HCT116 (cell line): ENCODE measurements around the gene EPHA2. TPM values are rescaled to one million over a fixed set of nuclear protein-coding genes. Genes with fewer than 3 reads are reported as not detected.

Source experiments
- ATAC-seq: fragments of 200-7000 bp; cut with Tn5 transposase; 2 replicates; pipeline ENCODE4 v1.9.1; 2020; ENCODE audit warnings: mild to moderate bottlenecking, moderate library complexity
- BruUV-seq: library from RNA; stranded (reverse); fragments of 400-500 nt; replicated peaks from 2 replicates; lab custom pipeline; 2021; lab: Mats Ljungman, UMichigan
- CTCF ChIA-PET: fragments of 300-600 bp; sonication (Branson Sonifier 250); formaldehyde crosslinking; loops from one replicate; lab custom pipeline; 2021; ENCODE audit warnings: antibody characterized with exemption; lab: Charles Lee
- POLR2A ChIA-PET: fragments of 300-600, 350-600 bp; sonication (Branson Sonifier 250); formaldehyde crosslinking; loops from one replicate; lab custom pipeline; 2021; ENCODE audit warnings: antibody characterized with exemption; lab: Charles Lee
- RAD21 ChIA-PET, 2 experiments: fragments of 300-600 bp; sonication (Branson Sonifier 250); formaldehyde crosslinking; loops; one replicate each; lab custom pipeline; 2023; ENCODE audit warnings: low total read pairs in 2 of 2; ENCODE audit not compliant: uncharacterized antibody in 2 of 2, unreplicated experiment in 2 of 2, low non-redundant PET in 1 of 2; lab: Charles Lee
- DNase-seq: peaks from one replicate; pipeline ENCODE4 v3.0.0-alpha.2; 2010; ENCODE audit warnings: low read depth, low spot score
- H2AFZ ChIP-seq: fragments of 200-600 bp; shearing (Covaris generic), sonication (generic); 2 replicates; pipeline ENCODE4 v1.6.1; 2017; ENCODE audit warnings: low read depth, mixed run types, mixed read lengths, antibody characterized with exemption, low read length; ENCODE audit not compliant: poor library complexity, severe bottlenecking
- H3K27ac ChIP-seq: 2 replicates; pipeline ENCODE4 v1.5.1; 2012; ENCODE audit warnings: low read depth, low read length
- H3K27me3 ChIP-seq: fragments of 200-600 bp; sonication (generic); 2 replicates; pipeline ENCODE4 v1.6.1; 2016; ENCODE audit warnings: mixed run types, low read length, mixed read lengths; ENCODE audit not compliant: insufficient read depth
- H3K36me3 ChIP-seq, 2 experiments: fragments of 200-500 bp in 1 of 2; fragments of 200-600 bp in 1 of 2; sonication (Bioruptor generic) in 1 of 2; sonication (generic) in 1 of 2; 2 replicates each; pipeline versions ENCODE4 v1.5.1 to v1.6.1; 2014 to 2016; ENCODE audit warnings: low read length in 2 of 2, inconsistent platforms in 1 of 2, mixed read lengths in 1 of 2, mixed run types in 1 of 2; ENCODE audit not compliant: insufficient read depth in 2 of 2, control insufficient read depth in 1 of 2
- H3K4me1 ChIP-seq, 2 experiments: fragments of 200-600 bp in 1 of 2; sonication (generic) in 1 of 2; 2 replicates each; pipeline versions ENCODE4 v1.5.1 to v1.6.1; 2012 to 2017; ENCODE audit warnings: low read length in 2 of 2, inconsistent platforms in 1 of 2, mild to moderate bottlenecking in 1 of 2, mixed read lengths in 1 of 2, mixed run types in 1 of 2, moderate library complexity in 1 of 2; ENCODE audit not compliant: insufficient read depth in 2 of 2, control insufficient read depth in 1 of 2
- H3K4me2 ChIP-seq: fragments of 200-600 bp; sonication (generic); 2 replicates; pipeline ENCODE4 v1.6.1; 2017; ENCODE audit warnings: mixed run types, low read length, mixed read lengths
- H3K4me3 ChIP-seq, 2 experiments: fragments of 200-600 bp in 1 of 2; sonication (generic) in 1 of 2; replicated peaks in 1 of 2; 2 replicates each; pipeline ENCODE4 v1.5.1; 2011 to 2016; ENCODE audit warnings: low read length in 2 of 2, control low read depth in 1 of 2, low read depth in 1 of 2, mild to moderate bottlenecking in 1 of 2, mixed read lengths in 1 of 2, mixed run types in 1 of 2
- H3K79me2 ChIP-seq: fragments of 200-600 bp; sonication (generic); 2 replicates; pipeline ENCODE4 v1.6.1; 2017; ENCODE audit warnings: mild to moderate bottlenecking, mixed run types, low read length, moderate library complexity, mixed read lengths; ENCODE audit not compliant: insufficient read depth
- H3K9ac ChIP-seq: fragments of 200-600 bp; sonication (generic); 2 replicates; pipeline ENCODE4 v1.6.1; 2016; ENCODE audit warnings: low read length, mixed read lengths
- H3K9me2 ChIP-seq: fragments of 200-600 bp; sonication (generic), shearing (Covaris generic); 2 replicates; pipeline ENCODE4 v1.6.1; 2017; ENCODE audit warnings: mixed run types, mild to moderate bottlenecking, moderate library complexity; ENCODE audit not compliant: insufficient read depth
- H3K9me3 ChIP-seq, 2 experiments: fragments of 200-500 bp in 1 of 2; fragments of 200-600 bp in 1 of 2; sonication (Bioruptor generic) in 1 of 2; sonication (generic) in 1 of 2; 2 replicates each; pipeline ENCODE4 v1.6.1; 2014 to 2017; ENCODE audit warnings: low read length in 2 of 2, mixed read lengths in 2 of 2, inconsistent platforms in 1 of 2, low read depth in 1 of 2, mild to moderate bottlenecking in 1 of 2, mixed run types in 1 of 2, moderate library complexity in 1 of 2; ENCODE audit not compliant: control insufficient read depth in 1 of 2, insufficient read depth in 1 of 2
- H4K20me1 ChIP-seq: fragments of 200-600 bp; sonication (generic), shearing (Covaris generic); 2 replicates; pipeline ENCODE4 v1.6.1; 2017; ENCODE audit warnings: mixed run types, mild to moderate bottlenecking, moderate library complexity; ENCODE audit not compliant: insufficient read depth
- CBX3 ChIP-seq: IDR thresholded peaks from 2 replicates; pipeline ENCODE4 v1.6.1; 2012; ENCODE audit warnings: low read depth
- CEBPB ChIP-seq: IDR thresholded peaks from 2 replicates; pipeline ENCODE4 v1.6.1; 2012; ENCODE audit warnings: low read depth
- CTCF ChIP-seq, 3 experiments: fragments of 200-600 bp in 1 of 3; sonication (generic) in 1 of 3; IDR thresholded peaks in 2 of 3; conservative IDR thresholded peaks in 1 of 3; 2 replicates each; pipeline ENCODE4 v1.5.1; 2012 to 2017; ENCODE audit warnings: low read depth in 2 of 3, low read length in 2 of 3, antibody characterized with exemption in 1 of 3, borderline replicate concordance in 1 of 3, control low read depth in 1 of 3, mild to moderate bottlenecking in 1 of 3, mixed read lengths in 1 of 3, mixed run types in 1 of 3, moderate library complexity in 1 of 3; ENCODE audit not compliant: insufficient read depth in 1 of 3
- EGR1 ChIP-seq: IDR thresholded peaks from 2 replicates; pipeline ENCODE4 v1.6.1; 2012; ENCODE audit warnings: low read depth
- EZH2 ChIP-seq: fragments of 200-600 bp; sonication (generic); IDR thresholded peaks from 2 replicates; pipeline ENCODE4 v1.6.1; 2017; ENCODE audit warnings: antibody characterized with exemption, mixed run types
- FOSL1 ChIP-seq: IDR thresholded peaks from 2 replicates; pipeline ENCODE4 v1.6.1; 2012; ENCODE audit warnings: low read depth
- POLR2AphosphoS5 ChIP-seq: IDR thresholded peaks from 2 replicates; pipeline ENCODE4 v1.6.1; 2011; ENCODE audit warnings: mild to moderate bottlenecking, low read depth, low read length, moderate library complexity
- SP1 ChIP-seq: IDR thresholded peaks from 2 replicates; pipeline ENCODE4 v1.6.1; 2012; ENCODE audit warnings: low read depth
- intact Hi-C: fragments of 100-400 bp; cut with micrococcal nuclease; formaldehyde crosslinking; loops from 2 replicates; pipeline ENCODE4 v1.10.0; 2022
- total RNA-seq: library from RNA; stranded (reverse); gene quantifications from one replicate; pipeline ENCODE4 v1.2.1, GENCODE V29; 2021; ENCODE audit not compliant: unreplicated experiment

EPHA2 gene
- total RNA-seq, 1 experiment from 2014 or later: 164 TPM

- H3K27ac ChIP-seq: no peak overlapping the region
- no peaks in the 10 kb centered on the region for H3K79me2 ChIP-seq
- H4K20me1 ChIP-seq: no peaks in the 10 kb centered on the region
- H3K9me3 ChIP-seq: peaks cover 0 to 3% of the 10 kb centered on the region in 2 experiments; a peak in 1 of 4 replicates
- TF ChIP-seq POLR2AphosphoS5: no peak
- TF ChIP-seq FOSL1: no peak
- TF ChIP-seq EGR1: no peak
- no peak for TF ChIP-seq CBX3
- TF ChIP-seq EZH2: no peak
- no peak for TF ChIP-seq CTCF (IDR thresholded peaks at IDR 0.05 in 2 of 3, conservative IDR thresholded peaks at IDR 0.05 in 1 of 3; ENCODE audit: borderline replicate concordance in 1 of 3, insufficient read depth in 1 of 3, low read depth in 2 of 3, low read length in 2 of 3)
- no peak for TF ChIP-seq CEBPB
- no peak for TF ChIP-seq SP1
- intact Hi-C loops: no loop called here
- H3K4me2 ChIP-seq: no peak overlapping the region
- no peaks in the 10 kb centered on the region for H3K27me3 ChIP-seq
- H2AFZ ChIP-seq: no peak overlapping the region
- ChIA-PET POLR2A (no interaction called here), RAD21 (interaction anchor here in 1 of 2 experiments (0.6 kb wide), 1 partner anchor 280 kb away, joined by 5 read pairs; no protein-coding TSS in a partner anchor), CTCF (interaction anchor here (1.2 to 1.3 kb wide), 2 partner anchors 30 to 34 kb away, joined by 3 read pairs; no protein-coding TSS in a partner anchor)
- ATAC-seq (no peak), DNase-seq (no peak)
- no peaks in the 10 kb centered on the region for H3K36me3 ChIP-seq
- H3K9ac ChIP-seq: no peak overlapping the region
- BruUV-seq: no TSS peak
- H3K4me3 ChIP-seq: no peak overlapping the region
- H3K9me2 ChIP-seq: no peaks in the 10 kb centered on the region
- H3K4me1 ChIP-seq: no peaks in the 10 kb centered on the region
These were observed 43.0 kb downstream of the EPHA2 start for GRCh38 chr1:16112596-16113555.
